A673 (cell line): ENCODE data around the gene TNFSF8. TPM values are rescaled to one million over a fixed set of nuclear protein-coding genes. Genes with fewer than 3 reads are reported as not detected.

ENCODE experiments used
- BruUV-seq: library from RNA; stranded (reverse); fragments of 400-500 nt; replicated peaks from 2 replicates; lab custom pipeline; 2021; lab: Mats Ljungman, UMichigan
- CTCF ChIA-PET: fragments of 300-600 bp; sonication (Branson Sonifier 250); formaldehyde crosslinking; loops from one replicate; lab custom pipeline; 2022; ENCODE audit warnings: antibody characterized with exemption; lab: Charles Lee
- POLR2A ChIA-PET: fragments of 300-600 bp; sonication (Branson Sonifier 250); formaldehyde crosslinking; loops from one replicate; lab custom pipeline; 2022; ENCODE audit warnings: antibody characterized with exemption; ENCODE audit not compliant: low non-redundant PET; lab: Charles Lee
- DNase-seq: peaks from one replicate; pipeline ENCODE4 v3.0.0-alpha.2; 2015; ENCODE audit warnings: low spot score
- H3K27ac ChIP-seq: fragments of 200-600 bp; sonication (generic); 2 replicates; pipeline ENCODE4 v1.5.1; 2016; ENCODE audit warnings: mixed run types, low read depth, mild to moderate bottlenecking, mixed read lengths, antibody characterized with exemption, low read length; ENCODE audit not compliant: poor library complexity, severe bottlenecking
- H3K27me3 ChIP-seq: fragments of 200-600 bp; sonication (generic); replicated peaks from 2 replicates; pipeline ENCODE4 v1.6.1; 2017; ENCODE audit warnings: mixed run types, low read depth, mild to moderate bottlenecking, mixed read lengths, antibody characterized with exemption, low read length; ENCODE audit not compliant: insufficient read depth, poor library complexity
- H3K36me3 ChIP-seq: fragments of 200-600 bp; sonication (generic); 2 replicates; pipeline ENCODE4 v1.6.1; 2016; ENCODE audit warnings: mixed run types, mild to moderate bottlenecking, mixed read lengths, antibody characterized with exemption, low read length; ENCODE audit not compliant: insufficient read depth, poor library complexity, severe bottlenecking
- H3K4me1 ChIP-seq: fragments of 200-600 bp; sonication (generic); 2 replicates; pipeline ENCODE4 v1.6.1; 2017; ENCODE audit warnings: mixed run types, mild to moderate bottlenecking, mixed read lengths, antibody characterized with exemption, low read length; ENCODE audit not compliant: insufficient read depth, poor library complexity, severe bottlenecking
- H3K4me3 ChIP-seq: fragments of 200-600 bp; sonication (generic); 2 replicates; pipeline ENCODE4 v1.5.1; 2016; ENCODE audit warnings: low read depth, mixed run types, mild to moderate bottlenecking, mixed read lengths, low read length; ENCODE audit not compliant: poor library complexity, severe bottlenecking
- H3K9me3 ChIP-seq: fragments of 200-600 bp; sonication (generic); 2 replicates; pipeline ENCODE4 v1.6.1; 2016; ENCODE audit warnings: mixed run types, low read depth, mild to moderate bottlenecking, mixed read lengths, antibody characterized with exemption, low read length; ENCODE audit not compliant: poor library complexity, severe bottlenecking
- EZH2 ChIP-seq: fragments of 200-600 bp; sonication (generic); IDR thresholded peaks from 2 replicates; pipeline ENCODE4 v1.6.1; 2017; ENCODE audit warnings: borderline replicate concordance, low read depth, mild to moderate bottlenecking, mixed read lengths, antibody characterized with exemption, low read length; ENCODE audit not compliant: poor library complexity, severe bottlenecking
- intact Hi-C: fragments of 100-400 bp; cut with micrococcal nuclease; formaldehyde crosslinking; loops from one replicate; pipeline ENCODE4 v1.10.0; 2022; ENCODE audit not compliant: unreplicated experiment
- total RNA-seq: library from RNA; stranded (reverse); gene quantifications from 2 replicates; pipeline ENCODE4 v1.2.3, GENCODE V29; 2021
- TF ChIP-seq, protein P1 (sequence below): fragments of 300-800, 200-600 bp; sonication (generic); conservative IDR thresholded peaks from 2 replicates; pipeline ENCODE4 v1.5.1; 2017; ENCODE audit warnings: low read depth, mild to moderate bottlenecking, antibody characterized with exemption, low read length, moderate library complexity, mixed read lengths

Gene TNFSF8
- total RNA-seq, 1 experiment from 2014 or later = not detected

DNA sequence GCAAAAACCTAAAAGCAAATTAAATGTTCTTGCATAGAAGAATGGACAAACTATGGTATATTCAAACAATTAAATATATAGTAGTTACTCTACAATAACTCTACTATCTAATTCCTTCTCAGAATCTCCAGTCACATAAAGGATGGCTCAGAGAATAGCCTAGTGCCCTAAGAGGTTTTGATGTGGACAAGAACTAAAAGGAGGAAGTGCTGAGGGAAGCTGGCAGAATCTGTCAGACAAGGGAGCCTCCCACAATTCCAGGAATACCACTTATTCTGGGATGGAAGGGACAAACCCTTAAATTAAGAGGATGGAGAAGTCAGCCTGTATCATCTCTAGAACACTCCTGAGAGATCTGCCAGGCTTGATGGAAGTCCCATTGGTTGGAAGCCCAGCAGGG, 30.4 kb downstream of the TNFSF8 start:
- intact Hi-C loops = loop anchor here (10.0 kb wide), 1 partner anchor 465 kb away; no protein-coding TSS in a partner anchor
- Histone ChIP-seq H3K9me3 (no peaks in the 10 kb centered on the region), H3K36me3 (no peaks in the 10 kb centered on the region), H3K4me1 (peaks cover 12% of the 10 kb centered on the region), H3K27ac (no peak overlapping the region), H3K4me3 (no peak overlapping the region), H3K27me3 (no peaks in the 10 kb centered on the region)
- ChIA-PET CTCF (interaction anchor here (1.0 kb wide), 1 partner anchor 494 kb away, joined by 3 read pairs; no protein-coding TSS in a partner anchor), POLR2A (no interaction called here)
- no TSS peak for BruUV-seq
- TF ChIP-seq, protein P1, sequence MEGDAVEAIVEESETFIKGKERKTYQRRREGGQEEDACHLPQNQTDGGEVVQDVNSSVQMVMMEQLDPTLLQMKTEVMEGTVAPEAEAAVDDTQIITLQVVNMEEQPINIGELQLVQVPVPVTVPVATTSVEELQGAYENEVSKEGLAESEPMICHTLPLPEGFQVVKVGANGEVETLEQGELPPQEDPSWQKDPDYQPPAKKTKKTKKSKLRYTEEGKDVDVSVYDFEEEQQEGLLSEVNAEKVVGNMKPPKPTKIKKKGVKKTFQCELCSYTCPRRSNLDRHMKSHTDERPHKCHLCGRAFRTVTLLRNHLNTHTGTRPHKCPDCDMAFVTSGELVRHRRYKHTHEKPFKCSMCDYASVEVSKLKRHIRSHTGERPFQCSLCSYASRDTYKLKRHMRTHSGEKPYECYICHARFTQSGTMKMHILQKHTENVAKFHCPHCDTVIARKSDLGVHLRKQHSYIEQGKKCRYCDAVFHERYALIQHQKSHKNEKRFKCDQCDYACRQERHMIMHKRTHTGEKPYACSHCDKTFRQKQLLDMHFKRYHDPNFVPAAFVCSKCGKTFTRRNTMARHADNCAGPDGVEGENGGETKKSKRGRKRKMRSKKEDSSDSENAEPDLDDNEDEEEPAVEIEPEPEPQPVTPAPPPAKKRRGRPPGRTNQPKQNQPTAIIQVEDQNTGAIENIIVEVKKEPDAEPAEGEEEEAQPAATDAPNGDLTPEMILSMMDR = no peak
- no peak for TF ChIP-seq EZH2
- DNase-seq = no peak

DNA sequence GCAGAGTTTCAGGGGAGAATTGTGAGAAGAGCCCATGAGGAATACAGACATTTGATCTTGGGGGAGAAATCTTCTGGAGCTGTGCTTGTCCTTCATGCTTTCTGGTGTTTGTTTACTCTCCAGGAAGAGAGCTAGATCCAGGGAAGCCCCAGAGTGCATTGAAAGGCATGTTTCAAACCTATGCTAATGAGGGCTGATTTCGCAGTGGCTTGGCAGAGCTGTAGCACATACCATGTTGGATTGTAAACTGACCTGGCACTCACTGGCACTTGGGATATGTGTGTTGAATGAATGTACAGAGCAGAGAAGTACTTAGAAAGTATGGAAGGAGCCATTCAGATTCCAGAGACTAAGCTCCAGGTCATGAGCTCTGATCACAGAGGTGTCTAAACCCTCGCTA, 30.9 kb downstream of the TNFSF8 start:
- TF ChIP-seq, protein P1 = no peak
- TF ChIP-seq EZH2 = no peak
- Histone ChIP-seq H3K27me3 (no peaks in the 10 kb centered on the region), H3K4me1 (peaks cover 17% of the 10 kb centered on the region), H3K9me3 (no peaks in the 10 kb centered on the region), H3K4me3 (no peak overlapping the region), H3K27ac (no peak overlapping the region), H3K36me3 (no peaks in the 10 kb centered on the region)
- no peak for DNase-seq
- CTCF ChIA-PET = interaction anchor here (1.0 kb wide), 1 partner anchor 494 kb away, joined by 3 read pairs; no protein-coding TSS in a partner anchor
- POLR2A ChIA-PET = no interaction called here
- BruUV-seq = no TSS peak
- intact Hi-C loops = no loop called here

DNA sequence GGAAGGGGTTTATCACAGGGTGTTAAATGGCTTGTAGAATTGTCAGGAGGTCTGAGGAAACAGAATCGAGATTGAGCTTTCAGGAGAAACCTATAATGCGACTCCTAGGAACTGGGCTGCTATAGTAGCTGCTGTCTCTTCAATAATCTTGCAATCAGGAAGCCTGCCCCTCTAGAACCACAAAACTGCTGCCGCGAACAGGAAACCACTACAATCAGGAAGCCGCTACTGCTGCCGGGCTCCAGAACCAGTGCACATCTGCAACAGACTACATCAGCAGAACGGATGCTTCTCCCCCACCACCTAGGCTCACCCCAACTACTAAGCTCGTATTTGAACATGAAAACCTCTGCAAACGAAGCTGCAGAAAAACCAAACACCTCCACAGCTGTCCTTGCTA, 31.6 kb downstream of the TNFSF8 start:
- peaks cover 19% of the 10 kb centered on the region for H3K4me1 ChIP-seq
- H3K9me3 ChIP-seq = no peaks in the 10 kb centered on the region
- intact Hi-C loops = no loop called here
- no TSS peak for BruUV-seq
- ChIA-PET CTCF (interaction anchor here (1.3 kb wide), 1 partner anchor 8 kb away, joined by 5 read pairs; no protein-coding TSS in a partner anchor), POLR2A (no interaction called here)
- no peak overlapping the region for H3K4me3 ChIP-seq
- no peak overlapping the region for H3K27ac ChIP-seq
- DNase-seq = peak; percentile 29
- no peak for TF ChIP-seq EZH2
- H3K36me3 ChIP-seq = no peaks in the 10 kb centered on the region
- H3K27me3 ChIP-seq = no peaks in the 10 kb centered on the region

DNA sequence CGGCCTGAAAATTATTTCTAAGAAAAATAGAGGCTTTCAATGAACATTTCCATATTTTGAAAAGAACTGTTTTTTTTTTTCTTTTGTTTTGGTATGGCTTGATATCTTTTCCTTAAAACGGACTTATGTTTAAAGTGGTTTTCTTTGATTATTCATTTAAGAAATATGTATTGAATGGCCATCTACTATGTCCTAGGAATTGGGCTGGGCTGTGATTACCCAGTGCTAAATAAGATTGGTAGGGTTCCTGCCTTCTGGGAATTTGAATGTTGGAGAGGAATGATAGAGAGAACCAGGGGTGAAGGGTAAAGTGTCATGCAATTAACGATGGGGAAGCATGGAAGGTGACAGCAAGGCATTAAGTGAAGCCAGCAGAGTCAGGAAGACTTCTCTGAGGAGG, 33.2 kb downstream of the TNFSF8 start:
- BruUV-seq = no TSS peak
- ChIA-PET CTCF (interaction anchor here (1.3 kb wide), 1 partner anchor 10 kb away, joined by 5 read pairs; no protein-coding TSS in a partner anchor), POLR2A (no interaction called here)
- Histone ChIP-seq H3K27me3 (no peaks in the 10 kb centered on the region), H3K4me1 (peaks cover 19% of the 10 kb centered on the region), H3K27ac (no peak overlapping the region), H3K36me3 (no peaks in the 10 kb centered on the region), H3K9me3 (no peaks in the 10 kb centered on the region), H3K4me3 (no peak overlapping the region)
- intact Hi-C loops = no loop called here
- no peak for DNase-seq
- no peak for TF ChIP-seq EZH2
- TF ChIP-seq, protein P1 = no peak
